GM12891 (cell line): Measurements from ENCODE around the gene TMTC1.

Source experiments
- PAX5 ChIP-seq: IDR thresholded peaks from 2 replicates; pipeline ENCODE4 v1.6.1; 2011; ENCODE audit warnings: low read length, moderate library complexity, mild to moderate bottlenecking; ENCODE audit not compliant: insufficient read depth, severe bottlenecking
- POLR2A ChIP-seq: IDR thresholded peaks from 2 replicates; pipeline ENCODE4 v1.6.1; 2011; ENCODE audit warnings: low read depth, low read length, control low read depth
- POLR2AphosphoS5 ChIP-seq: IDR thresholded peaks from 2 replicates; pipeline ENCODE4 v1.6.1; 2011; ENCODE audit warnings: low read depth, low read length, control low read depth
- POU2F2 ChIP-seq: IDR thresholded peaks from 2 replicates; pipeline ENCODE4 v1.6.1; 2011; ENCODE audit warnings: low read depth, mild to moderate bottlenecking, control low read depth, low read length, moderate library complexity
- SPI1 ChIP-seq: IDR thresholded peaks from 2 replicates; pipeline ENCODE4 v1.6.1; 2011; ENCODE audit warnings: low read depth, low read length, control low read depth
- TAF1 ChIP-seq: IDR thresholded peaks from 2 replicates; pipeline ENCODE4 v1.6.1; 2011; ENCODE audit warnings: low read depth, low read length, control low read depth

GRCh38 chr12:29665107-29665506, 118.6 kb downstream of the TMTC1 start:
- no peak for TF ChIP-seq POLR2AphosphoS5
- TF ChIP-seq POLR2A = no peak
- TF ChIP-seq TAF1 = no peak
- TF ChIP-seq PAX5 = no peak
- TF ChIP-seq SPI1 = no peak
- no peak for TF ChIP-seq POU2F2
